Upper lobe of left lung (tissue), 4 donors: ENCODE results near the gene BABAM2.

Experiments used
- POLR2A ChIP-seq, 4 donors: fragments of 450-650 bp; IDR thresholded peaks; one replicate each; pipeline ENCODE4 v1.5.1; 2016 to 2017; ENCODE audit warnings: antibody characterized with exemption in 4 of 4, mild to moderate bottlenecking in 2 of 4
- POLR2AphosphoS5 ChIP-seq, 2 donors: sonication (generic); formaldehyde crosslinking; IDR thresholded peaks; one replicate each; pipeline ENCODE4 v1.5.1; 2017; ENCODE audit warnings: antibody characterized with exemption in 2 of 2
- TF ChIP-seq, protein P1 (sequence below), 6 experiments: fragments of 450-650 bp in 4 of 6; fragments of 200-600 bp in 2 of 6; sonication (generic) in 2 of 6; IDR thresholded peaks; one replicate each; pipeline ENCODE4 v1.5.1; 2016 to 2019; ENCODE audit warnings: antibody characterized with exemption in 6 of 6

DNA sequence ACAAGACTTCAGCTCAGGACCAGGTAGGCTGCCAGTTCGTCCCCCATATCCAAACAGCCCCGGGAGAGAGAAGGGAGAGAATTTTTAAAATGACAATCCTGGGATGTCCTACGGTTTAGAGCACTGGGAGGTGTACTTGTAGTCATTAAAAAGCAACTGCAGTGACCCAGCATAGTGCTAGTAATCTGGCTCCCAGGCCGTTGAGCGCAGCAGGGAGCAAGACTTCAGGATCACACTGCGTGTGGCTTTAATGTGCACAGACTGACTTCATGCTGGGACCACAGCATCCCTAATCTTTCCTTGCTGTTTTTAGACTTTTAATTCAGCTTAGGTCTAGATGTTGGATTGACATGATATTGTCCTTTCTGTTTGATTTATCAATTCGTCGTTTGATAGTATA lies 282.8 kb downstream of the BABAM2 start:
- TF ChIP-seq POLR2A (IDR thresholded peaks at IDR 0.05), result no peak
- no peak for TF ChIP-seq POLR2AphosphoS5 (IDR thresholded peaks at IDR 0.05)
- TF ChIP-seq, protein P1, sequence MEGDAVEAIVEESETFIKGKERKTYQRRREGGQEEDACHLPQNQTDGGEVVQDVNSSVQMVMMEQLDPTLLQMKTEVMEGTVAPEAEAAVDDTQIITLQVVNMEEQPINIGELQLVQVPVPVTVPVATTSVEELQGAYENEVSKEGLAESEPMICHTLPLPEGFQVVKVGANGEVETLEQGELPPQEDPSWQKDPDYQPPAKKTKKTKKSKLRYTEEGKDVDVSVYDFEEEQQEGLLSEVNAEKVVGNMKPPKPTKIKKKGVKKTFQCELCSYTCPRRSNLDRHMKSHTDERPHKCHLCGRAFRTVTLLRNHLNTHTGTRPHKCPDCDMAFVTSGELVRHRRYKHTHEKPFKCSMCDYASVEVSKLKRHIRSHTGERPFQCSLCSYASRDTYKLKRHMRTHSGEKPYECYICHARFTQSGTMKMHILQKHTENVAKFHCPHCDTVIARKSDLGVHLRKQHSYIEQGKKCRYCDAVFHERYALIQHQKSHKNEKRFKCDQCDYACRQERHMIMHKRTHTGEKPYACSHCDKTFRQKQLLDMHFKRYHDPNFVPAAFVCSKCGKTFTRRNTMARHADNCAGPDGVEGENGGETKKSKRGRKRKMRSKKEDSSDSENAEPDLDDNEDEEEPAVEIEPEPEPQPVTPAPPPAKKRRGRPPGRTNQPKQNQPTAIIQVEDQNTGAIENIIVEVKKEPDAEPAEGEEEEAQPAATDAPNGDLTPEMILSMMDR (IDR thresholded peaks at IDR 0.05), result no peak
